ENCODE results near the gene DDIAS.
A peak's percentile ranks its signal among the peaks of the same experiment; 100 is the strongest.
"Not testable (repeated sequence)": the region's sequence is repeated elsewhere in the genome, so short reads cannot be mapped to it uniquely, and the experiment has no call there.

The DDIAS gene

GRCh38 chr11:82901165-82901921 lies at the start of gene DDIAS:
Gene DDIAS, plus strand, starts transcription at chr11:82901736. Its CDS starts 13,003 bp downstream, at chr11:82914739.
- DNase-seq: peak; percentile 53

- DNase-seq: no peak
These were observed 47.3 kb upstream of the DDIAS start for GRCh38 chr11:82854242-82854641.

- not testable (repeated sequence) for DNase-seq
These were observed 46.6 kb upstream of the DDIAS start for GRCh38 chr11:82854916-82855315.

- DNase-seq: no peak
These were observed 45.9 kb upstream of the DDIAS start for GRCh38 chr11:82855616-82856015.

GRCh38 chr11:82857145-82857544 lies 44.4 kb upstream of the DDIAS start:
- no peak for DNase-seq

GRCh38 chr11:82858133-82858532 lies 43.4 kb upstream of the DDIAS start:
- DNase-seq: no peak

GRCh38 chr11:82858556-82859091 lies 42.9 kb upstream of the DDIAS start:
- DNase-seq: no peak

- no peak for DNase-seq
These were observed 41.8 kb upstream of the DDIAS start for GRCh38 chr11:82859750-82860149.

- no peak for DNase-seq
These were observed 39.2 kb upstream of the DDIAS start for GRCh38 chr11:82862379-82862778.

GRCh38 chr11:82863209-82863608 lies 38.3 kb upstream of the DDIAS start:
- no peak for DNase-seq

- no peak for DNase-seq
These were observed 37.3 kb upstream of the DDIAS start for GRCh38 chr11:82864268-82864667.

- no peak for DNase-seq
These were observed 35.7 kb upstream of the DDIAS start for GRCh38 chr11:82865841-82866240.

GRCh38 chr11:82867495-82868082 lies 33.9 kb upstream of the DDIAS start:
- DNase-seq: peak; percentile 46

GRCh38 chr11:82869657-82870056 lies 31.9 kb upstream of the DDIAS start:
- no peak for DNase-seq

- no peak for DNase-seq
These were observed 29.9 kb upstream of the DDIAS start for GRCh38 chr11:82871646-82872045.

GRCh38 chr11:82872377-82873150 lies 29.0 kb upstream of the DDIAS start:
- no peak for DNase-seq

- no peak for DNase-seq
These were observed 27.6 kb upstream of the DDIAS start for GRCh38 chr11:82873919-82874333.

- DNase-seq: no peak
These were observed 26.7 kb upstream of the DDIAS start for GRCh38 chr11:82874646-82875523.

- no peak for DNase-seq
These were observed 17.7 kb upstream of the DDIAS start for GRCh38 chr11:82883853-82884252.

- no peak for DNase-seq
These were observed 12.2 kb upstream of the DDIAS start for GRCh38 chr11:82889133-82890001.

- no peak for DNase-seq
These were observed 11.6 kb upstream of the DDIAS start for GRCh38 chr11:82890002-82890341.

- DNase-seq: no peak
These were observed 10.6 kb upstream of the DDIAS start for GRCh38 chr11:82890936-82891335.

Measured in 8988T (cell line).